Rectal smooth muscle tissue (tissue), 1 donor: ENCODE measurements around the gene RIMBP3B.
"Not testable (repeated sequence)": the region's sequence is repeated elsewhere in the genome, so short reads cannot be mapped to it uniquely, and the experiment has no call there.

Experiments
- H3K27ac ChIP-seq: one replicate; pipeline ENCODE4 v1.7.0; 2013; ENCODE audit warnings: low read depth, low read length, inconsistent platforms
- H3K27me3 ChIP-seq: one replicate; pipeline ENCODE4 v1.7.0; 2013; ENCODE audit warnings: low read length; ENCODE audit not compliant: control insufficient read depth, insufficient read depth
- H3K36me3 ChIP-seq: one replicate; pipeline ENCODE4 v1.7.0; 2013; ENCODE audit warnings: low read length; ENCODE audit not compliant: control insufficient read depth, insufficient read depth
- H3K4me1 ChIP-seq: one replicate; pipeline ENCODE4 v1.7.0; 2013; ENCODE audit warnings: low read length; ENCODE audit not compliant: control insufficient read depth, insufficient read depth
- H3K4me3 ChIP-seq: one replicate; pipeline ENCODE4 v1.7.0; 2013; ENCODE audit warnings: low read length
- H3K9ac ChIP-seq: one replicate; pipeline ENCODE4 v1.7.0; 2013; ENCODE audit warnings: low read length

Gene RIMBP3B

DNA sequence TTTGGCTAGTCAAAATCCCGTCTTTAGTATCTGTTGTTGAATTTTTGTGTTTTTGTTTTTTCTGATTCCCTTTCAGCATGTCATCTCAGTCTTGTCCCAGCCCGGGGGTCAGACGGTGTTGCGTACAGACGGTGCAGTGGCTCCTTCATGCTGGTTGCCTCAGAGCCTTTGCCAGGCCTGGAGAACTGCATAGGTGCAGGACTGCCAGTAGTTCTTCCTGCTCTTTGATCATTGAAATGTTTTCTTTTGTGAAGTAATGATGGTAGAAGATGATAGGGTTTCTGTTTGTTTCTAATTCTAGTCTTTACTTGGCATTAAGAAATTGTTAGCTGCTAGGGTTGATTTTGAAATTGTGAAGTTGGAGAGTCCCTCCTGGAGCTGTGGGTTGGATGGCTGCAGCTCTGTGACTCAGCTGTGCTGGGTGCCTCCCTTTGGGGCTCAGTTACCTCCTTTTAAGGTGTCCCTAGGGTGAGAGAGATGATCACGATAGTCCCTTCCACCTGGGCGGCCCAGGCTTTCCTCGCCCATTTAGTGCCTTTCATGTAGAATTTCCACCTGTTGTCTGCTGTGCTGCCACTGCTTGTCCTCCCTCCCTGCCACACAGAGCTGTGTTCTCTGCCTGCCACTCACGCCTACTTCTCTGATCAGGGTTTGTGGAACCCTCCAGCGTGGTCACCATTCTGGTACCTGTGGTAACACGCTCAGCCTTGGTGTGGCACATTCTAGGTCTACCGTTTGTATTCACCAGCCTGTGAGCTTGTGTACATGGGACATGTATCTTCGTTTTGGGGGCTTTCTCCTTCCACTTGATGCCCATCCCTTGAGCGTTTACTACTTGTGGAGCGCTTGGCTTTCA is 51.1 kb downstream of the RIMBP3B start:
- not testable (repeated sequence) for H3K27me3 ChIP-seq, H3K4me1 ChIP-seq, H3K36me3 ChIP-seq, H3K4me3 ChIP-seq, H3K9ac ChIP-seq, H3K27ac ChIP-seq

DNA sequence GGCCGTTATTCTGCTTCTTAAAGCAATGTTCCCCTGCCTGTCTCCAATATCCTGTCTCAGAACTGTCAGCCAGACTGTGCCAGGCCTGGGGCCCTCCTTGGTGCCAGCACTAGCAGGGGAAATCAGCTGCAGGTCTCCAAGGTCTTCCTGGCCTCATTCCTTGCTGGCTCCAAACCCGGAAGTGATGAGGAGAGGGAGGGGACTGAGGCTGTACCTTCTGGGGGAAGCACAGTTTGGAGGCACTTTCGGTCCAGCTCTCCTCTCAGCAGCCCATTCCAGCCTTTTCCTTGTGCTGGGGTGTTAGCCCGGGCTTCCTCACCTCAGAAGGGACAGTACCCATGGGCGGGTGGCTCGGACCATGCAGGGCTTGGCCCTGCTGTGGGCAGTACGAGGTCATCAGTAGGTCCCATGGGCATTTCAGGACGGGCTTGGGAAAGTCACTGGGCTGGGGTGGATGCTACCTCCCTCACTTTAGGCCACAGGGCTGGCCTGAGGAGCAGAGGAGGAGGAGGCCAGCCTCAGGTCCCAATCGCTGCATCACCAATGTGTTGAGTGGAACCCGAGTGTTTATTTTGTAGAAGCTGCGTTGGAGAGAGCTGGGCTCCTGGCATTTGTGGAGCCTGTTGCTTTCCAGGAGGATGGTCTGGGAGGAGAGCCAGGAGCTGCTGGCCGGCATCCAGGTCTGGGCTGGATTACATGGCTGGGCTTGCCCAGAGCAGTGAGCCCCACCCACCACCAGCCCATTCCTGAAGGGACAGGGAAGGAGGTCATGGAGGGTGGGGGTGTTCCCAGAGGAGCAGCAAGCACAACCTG is 52.7 kb downstream of the RIMBP3B start:
- not testable (repeated sequence) for H3K27me3 ChIP-seq, H3K36me3 ChIP-seq, H3K4me1 ChIP-seq, H3K9ac ChIP-seq, H3K27ac ChIP-seq, H3K4me3 ChIP-seq

DNA sequence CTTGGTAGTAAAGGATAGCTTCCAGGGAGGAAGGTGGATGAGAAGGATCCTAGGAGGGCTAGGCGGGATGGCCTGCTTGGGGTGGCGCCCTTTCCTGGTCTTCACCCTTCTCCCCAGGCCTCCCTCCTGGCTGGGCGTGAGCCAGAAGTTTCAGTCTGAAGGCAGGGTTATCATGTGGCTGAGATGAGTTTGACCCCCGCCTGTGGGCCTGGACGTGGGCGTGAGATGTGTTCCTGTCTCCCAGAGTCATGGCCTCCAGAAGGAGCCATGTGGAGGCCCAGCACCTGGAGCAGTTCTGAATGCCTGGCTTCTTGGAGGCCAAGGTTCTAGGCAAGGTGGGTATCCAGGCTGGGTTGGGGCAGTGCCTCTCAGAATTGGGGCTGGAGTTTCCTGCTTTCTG is 54.5 kb downstream of the RIMBP3B start:
- H3K9ac ChIP-seq, H3K4me3 ChIP-seq, H3K4me1 ChIP-seq, H3K27ac ChIP-seq, H3K36me3 ChIP-seq, H3K27me3 ChIP-seq: not testable (repeated sequence)
